Adrenal gland (tissue), 12 donors: ENCODE data around the gene RADIL. TPM values are rescaled to one million over a fixed set of nuclear protein-coding genes. Genes with fewer than 3 reads are reported as not detected.

ENCODE experiments used
- DNase-seq, 7 donors: peaks; one replicate each; pipeline ENCODE4 v3.0.0-alpha.2; 2019 to 2020
- H3K27ac ChIP-seq, 5 donors: fragments of 200-600 bp; sonication (generic) in 4 of 5; 1 replicate in 3 of 5; 2 replicates in 2 of 5; pipeline versions ENCODE4 v1.5.1 to v1.8.0; 2016 to 2020; ENCODE audit warnings: mild to moderate bottlenecking in 1 of 5
- H3K27me3 ChIP-seq: fragments of 200-600 bp; 2 replicates; pipeline ENCODE4 v1.8.0; 2021
- H3K36me3 ChIP-seq, 2 donors: fragments of 200-600 bp; replicated peaks in 1 of 2; 1 replicate in 1 of 2; 2 replicates in 1 of 2; pipeline versions ENCODE4 v1.5.1 to v1.8.0; 2018 to 2022
- H3K4me1 ChIP-seq, 2 donors: fragments of 200-600 bp; replicated peaks in 1 of 2; 1 replicate in 1 of 2; 2 replicates in 1 of 2; pipeline versions ENCODE4 v1.5.1 to v1.8.0; 2018 to 2021
- H3K4me3 ChIP-seq, 4 donors: fragments of 200-600 bp; sonication (generic) in 3 of 4; one replicate each; pipeline ENCODE4 v1.5.1; 2016 to 2018
- H3K9me3 ChIP-seq, 3 donors: fragments of 200-600 bp; sonication (generic) in 1 of 3; replicated peaks in 1 of 3; 1 replicate in 2 of 3; 2 replicates in 1 of 3; pipeline versions ENCODE4 v1.5.1 to v1.8.0; 2016 to 2021
- CTCF ChIP-seq, 6 experiments: fragments of 450-650 bp in 4 of 6; fragments of 200-600 bp in 2 of 6; sonication (generic) in 1 of 6; IDR thresholded peaks; 1 replicate in 5 of 6; 2 replicates in 1 of 6; pipeline versions ENCODE4 v1.5.1 to v1.8.0; 2016 to 2021; ENCODE audit warnings: antibody characterized with exemption in 6 of 6, mild to moderate bottlenecking in 2 of 6, moderate library complexity in 1 of 6
- POLR2A ChIP-seq, 2 donors: fragments of 450-650 bp; IDR thresholded peaks; one replicate each; pipeline ENCODE4 v1.6.1; 2017; ENCODE audit warnings: antibody characterized with exemption in 2 of 2, mild to moderate bottlenecking in 2 of 2, moderate library complexity in 1 of 2
- WGBS, 4 donors: extraction: QIAGEN DNeasy Blood & Tissue Kit in 2 of 4; methylation state at CpG; one replicate each; pipeline versions ENCODE4 v1.1.5 to v1.1.7; 2013 to 2017; 5-methylcytosine and 5-hydroxymethylcytosine counted together
- intact Hi-C, 2 donors: fragments of 100-400 bp; cut with DNase I; formaldehyde crosslinking; loops; one replicate each; pipeline versions ENCODE4 v1.14.1 to v1.15.0; 2022 to 2023
- polyA plus RNA-seq, 3 donors: library from polyadenylated mRNA; stranded (reverse); fragments of 200-250 nt in 2 of 3; fragments of 350-450 nt in 1 of 3; fragmentation: Illumina TruSeq in 1 of 3; extraction: RNeasy Lipid Tissue Mini Kit (QIAGEN cat#74804) in 1 of 3; gene quantifications; one replicate each; pipeline ENCODE4 v1.2.3, GENCODE V29; 2013 to 2014
- total RNA-seq, 9 donors: library from RNA; depleted of rRNA in 4 of 9; stranded (reverse); fragments of >200 nt in 4 of 9; fragments of 120-200 nt in 1 of 9; fragmentation: NEBNext Ultra II Directional in 1 of 9; extraction: Animal tissue kit (Norgen Biotek cat#: 25700) in 1 of 9; gene quantifications; one replicate each; pipeline versions ENCODE4 v1.1.0 to v1.2.4, GENCODE V29; 2013 to 2023
- donor health status: healthy with polysubstance abuse.
- donor health status: Bipolar disorder and iron deficiency.
- donor health status: DM: yes; HTN: yes; CAD: no.
- donor health status: DM: no; HTN: no; CAD: no.
- donor health status: DM: no; HTN: no; CAD: no.
- donor health status: DM: yes; HTN: yes; CAD: no.

Gene RADIL
- total and polyA plus RNA-seq, 12 donors, result 0.16 to 7.8 (median 1.4) TPM

- no peaks in the 10 kb centered on the region for H3K36me3 ChIP-seq
- H3K4me1 ChIP-seq, result peaks cover 0 to 8% of the 10 kb centered on the region in 2 donors
- H3K27me3 ChIP-seq, result peaks cover 8% of the 10 kb centered on the region
- TF ChIP-seq POLR2A (IDR thresholded peaks at IDR 0.05) (peak in 1 of 2 donors; percentile 6), CTCF (IDR thresholded peaks at IDR 0.05) (peak in 1 of 6 experiments; percentile 10)
- peak overlapping the region in 2 of 4 donors; percentile 15 to 51 for H3K4me3 ChIP-seq
- WGBS, 4 donors, result 40 to 63% (median 47%) methylated on average over 34 to 35 of the region's 35 CpGs
- peak overlapping the region in 2 of 5 donors; percentile 68 to 69 for H3K27ac ChIP-seq
- intact Hi-C loops, result no loop called here
- H3K9me3 ChIP-seq, result no peaks in the 10 kb centered on the region
- peak in 4 of 7 donors; percentile 14 to 85 (median 44) for DNase-seq
Observed at GRCh38 chr7:4882169-4883032, 1.1 kb downstream of the RADIL start.

- Histone ChIP-seq H3K36me3 (no peaks in the 10 kb centered on the region), H3K4me1 (peaks cover 0 to 8% of the 10 kb centered on the region in 2 donors), H3K27ac (no peak overlapping the region), H3K27me3 (peaks cover 8% of the 10 kb centered on the region), H3K4me3 (no peak overlapping the region), H3K9me3 (no peaks in the 10 kb centered on the region)
- DNase-seq, result no peak
- intact Hi-C loops, result no loop called here
- 67 to 82% (median 76%) methylated on average over 10 of the region's 10 CpGs for WGBS, 4 donors
- TF ChIP-seq CTCF (IDR thresholded peaks at IDR 0.05), result no peak
Observed at GRCh38 chr7:4880218-4880617, 3.3 kb downstream of the RADIL start.

- Histone ChIP-seq H3K4me3 (no peak overlapping the region), H3K4me1 (peaks cover 0 to 8% of the 10 kb centered on the region in 2 donors), H3K27me3 (peaks cover 8% of the 10 kb centered on the region), H3K36me3 (no peaks in the 10 kb centered on the region), H3K27ac (no peak overlapping the region), H3K9me3 (no peaks in the 10 kb centered on the region)
- intact Hi-C loops, result no loop called here
- WGBS, 4 donors, result 83 to 89% (median 84%) methylated on average over 24 to 27 of the region's 27 CpGs
- TF ChIP-seq CTCF (IDR thresholded peaks at IDR 0.05), result no peak
- no peak for TF ChIP-seq POLR2A (IDR thresholded peaks at IDR 0.05)
- DNase-seq, result no peak
Observed at GRCh38 chr7:4879396-4880081, 4.0 kb downstream of the RADIL start.
